ENCODE results near the gene ZBTB47.

Gene ZBTB47

GRCh38 chr3:42666577-42666998, 13.1 kb downstream of the ZBTB47 start:
- DNase-seq: no peak

- DNase-seq: no peak
These were observed 13.6 kb downstream of the ZBTB47 start for GRCh38 chr3:42667096-42667522.

DNA sequence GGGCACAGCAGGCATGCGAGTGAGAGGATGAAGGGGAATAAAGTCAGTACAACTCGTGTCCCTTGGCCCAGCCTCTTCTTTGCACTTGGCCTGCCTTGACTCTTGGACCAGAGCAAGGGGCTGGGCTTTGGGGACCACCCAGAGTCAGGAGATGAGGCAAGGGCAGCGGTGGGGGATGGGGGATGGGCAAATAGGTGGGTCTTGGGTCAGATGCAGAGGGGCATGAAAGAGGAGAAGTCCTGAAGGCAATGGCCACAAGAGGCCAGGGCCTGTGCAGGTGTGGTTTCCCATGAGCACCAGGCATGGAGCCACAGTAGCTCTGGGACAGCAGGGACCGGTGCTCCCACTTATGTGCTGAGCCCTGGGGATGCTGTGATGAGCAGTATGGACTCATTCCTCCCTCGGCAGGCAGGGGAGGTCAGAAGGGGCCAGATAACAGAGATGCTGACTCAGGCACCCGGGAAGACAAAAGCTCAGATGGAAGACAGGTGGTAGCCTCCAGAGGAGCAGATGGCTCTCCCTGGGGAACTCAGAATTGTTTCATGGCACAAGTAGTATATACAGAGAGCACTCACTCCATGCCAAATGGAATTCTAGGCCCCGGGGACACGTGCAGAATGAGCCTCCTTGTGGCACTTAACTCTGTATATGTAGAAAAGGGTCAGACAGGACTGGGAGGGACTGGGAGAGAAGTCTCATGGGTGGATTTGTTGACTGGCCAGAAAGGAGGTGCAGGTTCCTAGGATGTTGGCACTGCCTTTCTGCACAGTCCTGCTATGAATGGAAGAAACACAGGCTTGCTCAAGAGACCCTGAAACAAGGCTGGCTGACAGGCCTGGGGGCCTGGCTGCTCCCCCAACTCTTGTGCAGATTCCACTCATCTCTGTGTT, 14.3 kb downstream of the ZBTB47 start:
- DNase-seq: no peak

DNA sequence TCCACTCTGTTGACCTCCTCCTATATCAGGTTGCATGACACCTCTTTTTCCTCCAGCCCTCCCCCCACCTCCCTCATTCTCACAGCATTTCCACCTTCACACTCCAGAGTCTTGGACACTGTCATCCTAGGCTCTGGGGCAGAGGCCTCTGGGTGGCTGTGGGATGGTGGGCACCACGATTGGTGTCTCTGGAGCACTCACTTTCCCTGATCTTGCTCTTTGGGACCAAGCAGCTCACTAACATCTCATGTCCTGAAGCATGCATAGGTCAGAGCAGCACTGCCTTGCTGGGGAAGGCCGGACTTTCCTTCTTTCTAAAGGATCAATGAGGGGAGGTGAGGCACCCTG, 14.9 kb downstream of the ZBTB47 start:
- no peak for DNase-seq

- no peak for DNase-seq
These were observed 15.3 kb downstream of the ZBTB47 start for GRCh38 chr3:42668793-42669217.

GRCh38 chr3:42670051-42670576, 16.6 kb downstream of the ZBTB47 start:
- DNase-seq: no peak

GRCh38 chr3:42670670-42671069, 17.2 kb downstream of the ZBTB47 start:
- DNase-seq: no peak

GRCh38 chr3:42672515-42672914, 19.0 kb downstream of the ZBTB47 start:
- DNase-seq: no peak

GRCh38 chr3:42673082-42673481, 19.6 kb downstream of the ZBTB47 start:
- DNase-seq: no peak

DNA sequence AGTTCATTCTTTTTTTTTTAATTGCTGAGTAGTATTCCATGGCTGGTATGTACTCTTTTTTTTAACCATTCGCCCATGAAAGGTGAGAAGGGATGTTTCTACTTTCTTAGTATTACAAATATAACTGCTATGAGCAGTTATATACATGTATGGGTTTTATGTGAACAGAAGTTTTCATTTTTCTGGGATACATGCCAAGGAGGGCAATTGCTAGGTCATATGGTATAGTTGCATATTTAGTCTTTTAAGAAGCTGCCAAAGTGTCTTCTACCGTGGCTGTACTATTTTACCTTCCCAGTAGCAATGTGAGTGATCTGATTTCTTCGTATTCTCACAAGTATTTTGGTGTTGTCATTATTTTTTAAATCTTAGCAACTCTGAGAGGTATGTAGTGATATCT, 20.6 kb downstream of the ZBTB47 start:
- no peak for DNase-seq

DNA sequence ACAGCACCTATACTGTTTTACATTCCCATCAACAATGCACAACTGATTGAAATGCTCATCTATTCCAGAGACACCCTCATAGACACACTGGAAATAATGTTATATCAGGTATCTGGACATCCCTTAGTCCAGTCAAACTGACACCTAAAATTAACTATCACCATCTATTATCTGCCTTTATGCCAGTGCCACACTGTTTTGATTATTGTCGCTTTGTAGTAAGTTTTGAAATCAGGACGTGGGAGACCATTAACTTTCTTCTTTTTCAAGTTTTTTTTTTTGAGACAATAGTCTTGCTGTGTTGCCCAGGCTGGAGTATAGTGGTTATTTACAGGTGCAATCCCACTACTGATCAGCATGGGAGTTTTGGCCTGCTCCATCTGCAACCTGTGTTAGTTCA, 22.4 kb downstream of the ZBTB47 start:
- DNase-seq: no peak

DNA sequence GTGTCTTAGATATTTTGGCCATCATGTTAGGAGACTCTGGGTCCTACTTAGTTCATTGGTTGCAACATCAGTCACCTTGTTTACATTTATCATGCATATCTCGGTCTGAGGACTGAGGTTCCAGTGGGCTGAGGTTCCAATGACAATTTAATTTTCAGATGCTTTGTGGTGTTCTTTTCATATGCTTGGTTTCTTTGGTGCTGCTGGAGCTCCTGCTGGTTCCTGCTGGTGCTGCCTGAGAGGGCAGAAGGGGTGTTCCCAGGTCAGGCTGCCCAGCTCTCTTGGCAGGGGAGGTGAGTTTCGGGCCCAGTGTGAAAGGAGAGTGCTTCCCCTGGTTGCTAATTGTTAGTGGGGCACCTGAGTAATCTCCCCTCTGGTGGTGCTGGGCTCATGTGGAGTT, 24.9 kb downstream of the ZBTB47 start:
- DNase-seq: no peak

GRCh38 chr3:42680271-42680670, 26.8 kb downstream of the ZBTB47 start:
- DNase-seq: no peak

DNA sequence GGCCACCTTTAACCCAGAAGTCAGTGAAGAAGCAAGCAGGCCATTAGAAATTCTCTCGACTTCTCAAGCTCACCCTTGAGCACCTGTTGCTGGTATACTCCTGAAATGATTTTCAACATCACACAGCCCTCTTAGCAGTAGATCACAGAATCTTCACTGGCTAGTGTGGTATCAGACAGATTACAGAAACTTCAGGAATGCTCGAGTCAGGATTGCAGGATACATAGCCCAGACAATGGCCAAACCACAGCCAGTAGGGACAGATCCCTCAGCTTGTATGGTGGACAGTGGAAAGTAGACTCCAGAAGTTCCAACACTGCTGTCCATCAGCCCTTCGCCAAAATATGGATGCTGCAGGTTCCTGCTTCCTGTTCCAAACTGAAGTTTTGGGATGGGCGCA, 27.3 kb downstream of the ZBTB47 start:
- DNase-seq: no peak

GRCh38 chr3:42681361-42682038, 28.0 kb downstream of the ZBTB47 start:
- DNase-seq: no peak

DNA sequence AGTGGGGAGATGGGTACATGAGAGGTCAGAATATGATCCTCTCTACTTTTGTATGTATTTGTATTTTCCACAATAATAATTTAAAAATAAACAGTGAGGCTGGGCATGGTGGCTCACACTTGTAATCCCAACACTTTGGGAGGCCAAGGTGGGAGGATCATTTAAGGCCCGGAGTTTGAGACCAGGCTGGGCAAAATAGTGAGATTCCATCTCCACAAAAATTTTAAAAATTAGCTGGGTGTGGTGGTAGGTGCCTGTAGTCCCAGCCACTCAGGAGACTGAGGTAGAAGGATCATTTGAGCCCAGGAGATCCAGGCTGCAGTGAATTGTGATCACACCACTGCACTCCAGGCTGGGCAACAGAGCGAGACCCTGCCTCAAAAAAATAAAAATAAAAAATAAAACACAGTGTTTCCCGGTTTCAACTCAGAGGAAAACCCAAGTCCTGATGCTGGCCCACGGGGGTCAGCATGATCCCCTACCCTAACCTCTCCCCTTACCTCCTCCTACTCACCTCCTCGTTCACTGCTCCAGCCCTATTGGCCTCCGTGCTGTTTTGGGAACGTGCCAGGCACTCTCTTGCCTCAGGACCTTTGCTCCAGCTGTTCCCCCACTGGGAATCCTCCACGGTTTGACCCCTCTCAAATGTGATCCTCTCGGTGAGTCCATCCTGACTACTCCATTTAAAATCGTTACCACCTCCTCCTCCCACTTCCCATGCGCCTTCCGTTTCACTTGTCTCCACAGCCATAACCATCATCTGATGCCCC, 29.0 kb downstream of the ZBTB47 start:
- DNase-seq: no peak

GRCh38 chr3:42683875-42684598, 30.5 kb downstream of the ZBTB47 start:
- DNase-seq: peak in 1 of 2 donors; percentile 28

GRCh38 chr3:42684632-42685362, 31.3 kb downstream of the ZBTB47 start:
- no peak for DNase-seq

DNA sequence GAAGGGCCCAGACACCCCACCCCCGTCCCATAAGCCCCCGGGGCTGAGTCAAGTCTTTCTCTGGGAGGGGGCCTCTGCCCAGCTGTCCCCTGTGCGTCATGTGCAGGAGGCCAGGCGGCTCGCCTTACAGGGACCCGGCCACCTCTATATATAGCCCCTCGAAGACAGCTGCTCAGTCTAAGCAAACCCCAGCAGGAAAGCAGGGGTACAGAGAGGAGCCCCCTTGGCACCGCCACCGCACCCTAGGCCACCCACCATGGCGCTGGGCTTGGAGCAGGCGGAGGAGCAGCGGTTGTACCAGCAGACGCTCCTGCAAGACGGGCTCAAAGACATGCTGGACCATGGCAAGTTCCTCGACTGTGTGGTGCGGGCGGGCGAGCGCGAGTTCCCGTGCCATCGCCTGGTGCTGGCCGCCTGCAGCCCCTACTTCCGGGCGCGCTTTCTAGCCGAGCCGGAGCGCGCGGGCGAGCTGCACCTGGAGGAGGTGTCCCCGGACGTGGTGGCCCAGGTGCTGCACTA, 31.9 kb downstream of the ZBTB47 start, which contains the start of gene KLHL40:
Gene KLHL40, plus strand, starts transcription at position 175 of the 519 bp plus-strand sequence. Its CDS starts 82 bp downstream, at position 257.
- no peak for DNase-seq

DNA sequence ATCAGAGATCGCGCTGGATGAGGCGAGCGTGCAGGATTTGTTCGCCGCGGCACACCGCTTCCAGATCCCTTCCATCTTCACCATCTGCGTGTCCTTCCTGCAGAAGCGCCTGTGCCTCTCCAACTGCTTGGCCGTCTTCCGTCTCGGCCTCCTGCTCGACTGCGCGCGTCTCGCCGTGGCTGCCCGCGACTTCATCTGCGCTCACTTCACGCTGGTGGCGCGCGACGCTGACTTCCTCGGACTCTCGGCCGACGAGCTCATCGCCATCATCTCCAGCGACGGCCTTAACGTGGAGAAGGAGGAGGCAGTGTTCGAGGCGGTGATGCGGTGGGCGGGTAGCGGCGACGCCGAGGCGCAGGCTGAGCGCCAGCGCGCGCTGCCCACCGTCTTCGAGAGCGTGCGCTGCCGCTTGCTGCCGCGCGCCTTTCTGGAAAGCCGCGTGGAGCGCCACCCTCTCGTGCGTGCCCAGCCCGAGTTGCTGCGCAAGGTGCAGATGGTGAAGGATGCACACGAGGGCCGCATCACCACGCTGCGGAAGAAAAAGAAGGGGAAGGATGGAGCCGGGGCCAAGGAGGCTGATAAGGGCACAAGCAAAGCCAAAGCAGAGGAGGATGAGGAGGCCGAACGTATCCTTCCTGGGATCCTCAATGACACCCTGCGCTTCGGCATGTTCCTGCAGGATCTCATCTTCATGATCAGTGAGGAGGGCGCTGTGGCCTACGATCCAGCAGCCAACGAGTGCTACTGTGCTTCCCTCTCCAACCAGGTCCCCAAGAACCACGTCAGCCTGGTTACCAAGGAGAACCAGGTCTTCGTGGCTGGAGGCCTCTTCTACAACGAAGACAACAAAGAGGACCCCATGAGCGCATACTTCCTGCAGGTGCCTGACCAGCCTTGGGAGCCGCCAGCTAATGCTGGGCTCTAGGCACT, 32.7 kb downstream of the ZBTB47 start:
- DNase-seq: no peak
